BE2C (cell line): ENCODE measurements around the gene FMNL2.

Experiments
- DNase-seq: peaks from one replicate; pipeline ENCODE4 v3.0.0-alpha.2; 2020
- H3K27me3 ChIP-seq: fragments of 250-450 bp; sonication (Bioruptor Pico); 2 replicates; pipeline ENCODE4 v1.5.1; 2020; ENCODE audit warnings: mild to moderate bottlenecking
- H3K36me3 ChIP-seq: fragments of 250-450 bp; sonication (Bioruptor Pico); 2 replicates; pipeline ENCODE4 v1.5.1; 2020; ENCODE audit warnings: mild to moderate bottlenecking
- H3K4me1 ChIP-seq: fragments of 250-450 bp; sonication (Bioruptor Pico); 2 replicates; pipeline ENCODE4 v1.5.1; 2020
- H3K4me3 ChIP-seq: 2 replicates; pipeline ENCODE4 v1.5.1; 2011; ENCODE audit warnings: low read depth, low read length
- H3K9me3 ChIP-seq: fragments of 250-450 bp; sonication (Bioruptor Pico); 2 replicates; pipeline ENCODE4 v1.5.1; 2020
- CTCF ChIP-seq: IDR thresholded peaks from 2 replicates; pipeline ENCODE4 v1.5.1; 2012; ENCODE audit warnings: mild to moderate bottlenecking, low read depth, low read length

FMNL2 gene

GRCh38 chr2:152560873-152561595 is 226.1 kb downstream of the FMNL2 start:
- H3K36me3 ChIP-seq = no peaks in the 10 kb centered on the region
- DNase-seq = no peak
- TF ChIP-seq CTCF = no peak
- H3K4me3 ChIP-seq = no peak overlapping the region
- H3K27me3 ChIP-seq = no peaks in the 10 kb centered on the region
- no peaks in the 10 kb centered on the region for H3K9me3 ChIP-seq
- no peaks in the 10 kb centered on the region for H3K4me1 ChIP-seq

- no peaks in the 10 kb centered on the region for H3K9me3 ChIP-seq
- TF ChIP-seq CTCF = no peak
- no peaks in the 10 kb centered on the region for H3K27me3 ChIP-seq
- H3K4me3 ChIP-seq = no peak overlapping the region
- DNase-seq = no peak
- no peaks in the 10 kb centered on the region for H3K36me3 ChIP-seq
- H3K4me1 ChIP-seq = no peaks in the 10 kb centered on the region
These were observed 227.4 kb downstream of the FMNL2 start for GRCh38 chr2:152562198-152562884.

GRCh38 chr2:152563764-152564163 is 228.8 kb downstream of the FMNL2 start:
- no peak for TF ChIP-seq CTCF
- H3K27me3 ChIP-seq = no peaks in the 10 kb centered on the region
- no peaks in the 10 kb centered on the region for H3K9me3 ChIP-seq
- H3K36me3 ChIP-seq = no peaks in the 10 kb centered on the region
- no peaks in the 10 kb centered on the region for H3K4me1 ChIP-seq
- DNase-seq = no peak
- H3K4me3 ChIP-seq = no peak overlapping the region

- no peak for DNase-seq
- Histone ChIP-seq H3K4me3 (no peak overlapping the region), H3K9me3 (no peaks in the 10 kb centered on the region), H3K27me3 (no peaks in the 10 kb centered on the region), H3K4me1 (no peaks in the 10 kb centered on the region), H3K36me3 (no peaks in the 10 kb centered on the region)
- TF ChIP-seq CTCF = no peak
These were observed 230.0 kb downstream of the FMNL2 start for GRCh38 chr2:152564754-152565551.

GRCh38 chr2:152565884-152566727 is 231.1 kb downstream of the FMNL2 start:
- no peak overlapping the region for H3K4me3 ChIP-seq
- no peaks in the 10 kb centered on the region for H3K27me3 ChIP-seq
- H3K36me3 ChIP-seq = no peaks in the 10 kb centered on the region
- DNase-seq = no peak
- no peaks in the 10 kb centered on the region for H3K4me1 ChIP-seq
- TF ChIP-seq CTCF = no peak
- H3K9me3 ChIP-seq = no peaks in the 10 kb centered on the region
